Suprapubic skin (tissue), 4 donors: ENCODE results near the gene MROH2A. TPM values are rescaled to one million over a fixed set of nuclear protein-coding genes. Genes with fewer than 3 reads are reported as not detected.

Experiments used
- DNase-seq, 2 donors: peaks; one replicate each; pipeline ENCODE4 v3.0.0-alpha.2; 2019; ENCODE audit warnings: low spot score in 2 of 2
- H3K27ac ChIP-seq: fragments of 200-600 bp; sonication (generic); one replicate; pipeline ENCODE4 v1.5.1; 2019
- H3K27me3 ChIP-seq: fragments of 200-600 bp; sonication (generic); one replicate; pipeline ENCODE4 v1.5.1; 2019
- H3K36me3 ChIP-seq: fragments of 200-600 bp; sonication (generic); one replicate; pipeline ENCODE4 v1.5.1; 2019
- H3K4me1 ChIP-seq: fragments of 200-600 bp; sonication (generic); one replicate; pipeline ENCODE4 v1.5.1; 2019
- H3K4me3 ChIP-seq: fragments of 200-600 bp; sonication (generic); one replicate; pipeline ENCODE4 v1.5.1; 2019; ENCODE audit warnings: mild to moderate bottlenecking
- H3K9me3 ChIP-seq: fragments of 200-600 bp; sonication (generic); one replicate; pipeline ENCODE4 v1.5.1; 2019
- EP300 ChIP-seq: sonication (generic); formaldehyde crosslinking; IDR thresholded peaks from one replicate; pipeline ENCODE4 v1.6.1; 2017; ENCODE audit warnings: antibody characterized with exemption
- POLR2A ChIP-seq, 2 donors: fragments of 450-650 bp; IDR thresholded peaks; one replicate each; pipeline ENCODE4 v1.6.1; 2017; ENCODE audit warnings: antibody characterized with exemption in 2 of 2, mild to moderate bottlenecking in 2 of 2, moderate library complexity in 2 of 2
- POLR2AphosphoS5 ChIP-seq, 3 donors: sonication (generic); formaldehyde crosslinking; IDR thresholded peaks; one replicate each; pipeline ENCODE4 v1.6.1; 2017; ENCODE audit warnings: antibody characterized with exemption in 3 of 3
- WGBS: methylation state at CpG from one replicate; pipeline ENCODE4 v1.1.5; 2018; 5-methylcytosine and 5-hydroxymethylcytosine counted together
- total RNA-seq, 4 donors: library from RNA; depleted of rRNA; stranded (reverse); fragments of >200 nt; gene quantifications; one replicate each; pipeline ENCODE4 v1.1.0, GENCODE V29; 2016
- TF ChIP-seq, protein P1 (sequence below), 2 donors: fragments of 200-600 bp in 1 of 2; fragments of 450-650 bp in 1 of 2; sonication (generic) in 1 of 2; IDR thresholded peaks; one replicate each; pipeline ENCODE4 v1.5.1; 2016 to 2019; ENCODE audit warnings: antibody characterized with exemption in 2 of 2, mild to moderate bottlenecking in 1 of 2, moderate library complexity in 1 of 2

The MROH2A gene
- total RNA-seq, 4 donors from 2014 or later = not detected

DNA sequence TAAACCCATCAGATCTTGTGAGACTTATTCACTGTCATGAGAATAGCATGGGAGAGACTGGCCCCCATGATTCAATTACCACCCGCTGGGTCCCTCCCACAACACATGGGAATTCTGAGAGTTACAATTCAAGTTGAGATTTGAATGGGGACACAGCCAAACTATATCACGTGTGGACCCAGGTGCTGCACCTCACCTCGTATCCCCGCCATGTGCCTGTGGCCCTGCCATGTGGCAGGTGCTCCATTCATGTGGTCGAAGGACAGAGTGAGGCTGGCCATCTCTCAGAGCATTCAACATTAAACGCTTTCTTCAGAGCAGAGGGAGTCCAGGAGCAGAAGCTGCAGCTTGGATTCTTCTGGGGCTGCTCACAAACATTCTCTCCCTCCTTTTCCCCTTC lies 32.3 kb downstream of the MROH2A start:
- TF ChIP-seq, protein P1, sequence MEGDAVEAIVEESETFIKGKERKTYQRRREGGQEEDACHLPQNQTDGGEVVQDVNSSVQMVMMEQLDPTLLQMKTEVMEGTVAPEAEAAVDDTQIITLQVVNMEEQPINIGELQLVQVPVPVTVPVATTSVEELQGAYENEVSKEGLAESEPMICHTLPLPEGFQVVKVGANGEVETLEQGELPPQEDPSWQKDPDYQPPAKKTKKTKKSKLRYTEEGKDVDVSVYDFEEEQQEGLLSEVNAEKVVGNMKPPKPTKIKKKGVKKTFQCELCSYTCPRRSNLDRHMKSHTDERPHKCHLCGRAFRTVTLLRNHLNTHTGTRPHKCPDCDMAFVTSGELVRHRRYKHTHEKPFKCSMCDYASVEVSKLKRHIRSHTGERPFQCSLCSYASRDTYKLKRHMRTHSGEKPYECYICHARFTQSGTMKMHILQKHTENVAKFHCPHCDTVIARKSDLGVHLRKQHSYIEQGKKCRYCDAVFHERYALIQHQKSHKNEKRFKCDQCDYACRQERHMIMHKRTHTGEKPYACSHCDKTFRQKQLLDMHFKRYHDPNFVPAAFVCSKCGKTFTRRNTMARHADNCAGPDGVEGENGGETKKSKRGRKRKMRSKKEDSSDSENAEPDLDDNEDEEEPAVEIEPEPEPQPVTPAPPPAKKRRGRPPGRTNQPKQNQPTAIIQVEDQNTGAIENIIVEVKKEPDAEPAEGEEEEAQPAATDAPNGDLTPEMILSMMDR (IDR thresholded peaks at IDR 0.05) = no peak
- TF ChIP-seq EP300 = no peak
- TF ChIP-seq POLR2A (IDR thresholded peaks at IDR 0.05) = no peak
- TF ChIP-seq POLR2AphosphoS5 (IDR thresholded peaks at IDR 0.05) = no peak
- Histone ChIP-seq H3K36me3 (no peaks in the 10 kb centered on the region), H3K27ac (no peak overlapping the region), H3K4me3 (no peak overlapping the region), H3K27me3 (peaks cover 12% of the 10 kb centered on the region), H3K4me1 (no peaks in the 10 kb centered on the region), H3K9me3 (no peaks in the 10 kb centered on the region)
- 81% methylated on average over 6 of the region's 6 CpGs for WGBS
- DNase-seq = peak in 1 of 2 donors; percentile 57

DNA sequence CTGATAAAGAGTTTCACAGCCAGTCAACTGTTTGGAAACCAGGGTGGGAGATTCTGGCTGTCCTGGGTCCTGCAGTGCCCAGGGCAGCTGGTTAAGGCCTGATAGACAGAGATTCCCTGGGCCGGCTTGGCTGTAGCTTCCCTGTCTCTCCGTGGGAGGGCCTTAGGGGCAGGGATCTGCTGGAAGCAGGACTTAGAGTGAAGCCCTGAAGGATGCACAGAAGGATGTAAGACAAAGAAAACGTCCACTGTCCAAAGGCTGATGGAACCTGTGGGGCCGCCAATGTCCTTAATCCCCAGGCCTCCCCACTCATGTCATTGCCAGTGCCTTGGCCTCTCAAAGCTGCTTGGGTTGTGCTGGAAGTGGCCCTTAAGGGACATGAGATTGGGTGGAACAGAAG lies 33.0 kb downstream of the MROH2A start:
- Histone ChIP-seq H3K36me3 (no peaks in the 10 kb centered on the region), H3K4me3 (no peak overlapping the region), H3K4me1 (no peaks in the 10 kb centered on the region), H3K27ac (no peak overlapping the region), H3K27me3 (peaks cover 12% of the 10 kb centered on the region), H3K9me3 (no peaks in the 10 kb centered on the region)
- DNase-seq = peak; percentile 33 to 43
- TF ChIP-seq, protein P1 (IDR thresholded peaks at IDR 0.05) = no peak
- TF ChIP-seq POLR2AphosphoS5 (IDR thresholded peaks at IDR 0.05) (no peak), EP300 (no peak), POLR2A (IDR thresholded peaks at IDR 0.05) (no peak)
- WGBS = 88% methylated on average over 4 of the region's 4 CpGs

DNA sequence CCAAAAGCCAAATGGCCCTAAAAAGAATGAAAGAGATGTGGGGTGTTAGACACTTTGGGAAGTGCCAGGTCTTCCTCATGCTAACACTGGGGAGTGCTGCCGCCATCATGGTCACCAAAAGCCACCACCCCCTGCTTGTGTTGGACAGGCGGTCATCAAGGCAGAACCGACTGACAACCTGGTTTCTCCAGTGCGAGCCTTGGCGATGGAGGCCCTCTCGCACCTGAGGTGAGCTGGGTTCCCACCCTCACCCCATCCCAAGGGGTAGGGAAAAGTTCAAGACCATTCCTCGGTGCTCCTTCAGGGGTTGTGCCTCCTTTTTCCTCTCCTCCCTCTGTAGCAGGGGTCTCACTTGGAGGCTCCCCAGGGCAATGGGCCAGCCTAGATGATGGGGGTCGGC lies 33.6 kb downstream of the MROH2A start:
- peak; percentile 16 to 37 for DNase-seq

DNA sequence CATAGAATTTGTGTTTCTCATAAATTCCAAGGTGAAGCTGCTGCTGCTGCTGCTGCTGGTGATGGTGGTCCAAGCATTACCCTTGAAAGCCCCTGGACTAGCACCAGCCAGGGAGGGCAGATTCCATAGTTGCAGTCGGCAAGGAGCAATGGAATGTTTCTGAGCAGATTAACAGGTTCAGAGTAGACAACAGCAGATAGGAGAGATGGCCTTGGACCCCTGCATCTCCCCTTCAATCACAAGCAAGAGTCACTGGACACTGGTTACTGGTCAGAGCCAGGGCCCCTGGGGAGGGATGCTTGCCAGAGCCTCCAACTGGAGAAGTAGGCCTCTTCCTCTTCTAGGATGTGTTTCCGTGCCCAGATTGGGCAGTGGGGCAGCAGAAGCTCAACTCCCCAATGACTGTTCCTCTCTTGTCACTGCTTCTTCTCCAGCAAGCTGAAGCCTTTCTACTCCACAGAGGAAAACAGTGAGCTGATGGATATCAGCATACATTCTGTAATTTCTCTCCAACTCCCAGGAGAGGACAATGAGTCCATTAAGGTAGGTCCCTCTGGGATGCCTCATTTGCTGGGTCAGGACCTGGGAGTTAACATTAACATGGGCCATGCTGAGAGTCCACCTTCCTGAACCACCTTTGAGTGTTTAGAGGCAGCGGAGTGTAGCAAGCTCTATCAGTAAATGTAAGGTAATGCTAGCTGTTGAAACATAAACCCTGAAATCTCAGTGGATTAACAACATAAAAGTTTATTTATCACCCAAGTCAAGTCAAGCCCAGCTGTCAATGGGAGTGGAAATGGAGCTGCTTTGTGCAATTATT lies 35.3 kb downstream of the MROH2A start:
- TF ChIP-seq POLR2AphosphoS5 (IDR thresholded peaks at IDR 0.05) (no peak), EP300 (no peak), POLR2A (IDR thresholded peaks at IDR 0.05) (no peak)
- TF ChIP-seq, protein P1 (IDR thresholded peaks at IDR 0.05) = no peak
- Histone ChIP-seq H3K36me3 (no peaks in the 10 kb centered on the region), H3K4me1 (no peaks in the 10 kb centered on the region), H3K27me3 (peaks cover 8% of the 10 kb centered on the region), H3K27ac (no peak overlapping the region), H3K4me3 (no peak overlapping the region), H3K9me3 (no peaks in the 10 kb centered on the region)
- 72% methylated on average over 3 of the region's 3 CpGs for WGBS
- peak; percentile 25 to 34 for DNase-seq

More for the DNA sequence above, 33.6 kb downstream of the MROH2A start:
- TF ChIP-seq POLR2AphosphoS5 (IDR thresholded peaks at IDR 0.05) = no peak
- TF ChIP-seq POLR2A (IDR thresholded peaks at IDR 0.05) = no peak
- TF ChIP-seq EP300 = no peak
- TF ChIP-seq, protein P1 (IDR thresholded peaks at IDR 0.05) = no peak
- H3K4me1 ChIP-seq = no peaks in the 10 kb centered on the region
- no peaks in the 10 kb centered on the region for H3K9me3 ChIP-seq
- 91% methylated on average over 6 of the region's 8 CpGs for WGBS
- no peak overlapping the region for H3K4me3 ChIP-seq
- no peaks in the 10 kb centered on the region for H3K36me3 ChIP-seq
- peaks cover 12% of the 10 kb centered on the region for H3K27me3 ChIP-seq
- no peak overlapping the region for H3K27ac ChIP-seq

DNA sequence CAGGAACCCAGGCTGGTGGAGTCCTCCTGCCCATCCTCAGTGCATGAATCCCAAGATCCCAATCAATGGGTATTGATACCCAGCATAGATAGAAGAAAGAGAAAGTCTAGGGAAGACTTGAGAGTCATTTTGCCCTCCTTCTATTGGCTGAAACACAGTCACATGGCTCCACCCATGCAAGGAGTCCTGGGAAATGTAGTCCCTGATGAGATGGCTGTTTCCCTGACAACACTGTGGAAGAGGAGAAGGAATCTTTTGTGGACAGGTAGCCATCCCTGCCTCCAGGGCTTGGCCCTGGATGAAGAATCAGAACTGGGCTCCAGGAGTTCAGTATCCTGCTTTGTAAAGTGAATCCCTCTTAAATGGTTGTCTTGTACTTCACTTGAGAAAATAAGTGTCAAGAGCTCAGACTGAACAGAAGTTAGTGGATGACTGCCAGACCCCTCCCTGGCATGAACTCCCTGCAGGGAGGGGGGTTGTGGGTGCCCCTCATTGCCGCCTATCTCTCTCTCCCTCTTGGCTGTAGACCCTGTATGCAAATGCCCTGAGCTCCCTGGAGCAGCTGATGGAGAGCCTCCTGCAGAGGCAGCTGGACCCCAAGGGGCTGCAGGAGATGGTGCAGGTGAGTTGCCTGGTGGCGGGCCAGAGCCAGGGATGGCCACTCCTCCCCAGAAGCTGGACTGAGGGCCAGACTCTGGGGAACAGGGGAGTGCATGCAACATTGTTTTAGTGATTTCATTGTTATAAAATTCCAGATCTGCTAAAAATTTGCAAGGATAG lies 36.1 kb downstream of the MROH2A start:
- H3K4me3 ChIP-seq = no peak overlapping the region
- H3K9me3 ChIP-seq = no peaks in the 10 kb centered on the region
- peak; percentile 26 to 58 for DNase-seq
- no peak overlapping the region for H3K27ac ChIP-seq
- H3K27me3 ChIP-seq = peaks cover under 1% of the 10 kb centered on the region
- no peaks in the 10 kb centered on the region for H3K36me3 ChIP-seq
- TF ChIP-seq POLR2A (IDR thresholded peaks at IDR 0.05) = no peak
- TF ChIP-seq EP300 = no peak
- no peak for TF ChIP-seq POLR2AphosphoS5 (IDR thresholded peaks at IDR 0.05)
- TF ChIP-seq, protein P1 (IDR thresholded peaks at IDR 0.05) = no peak
- H3K4me1 ChIP-seq = no peaks in the 10 kb centered on the region
- 42% methylated on average over 2 of the region's 2 CpGs for WGBS
